ENCODE results near the gene NRAP. TPM values are rescaled to one million over a fixed set of nuclear protein-coding genes. Genes with fewer than 3 reads are reported as not detected.

Gene NRAP
- total RNA-seq, 1 donor from 2014 or later: not detected

- no peaks in the 10 kb centered on the region for H3K9me3 Mint-ChIP-seq
- no peaks in the 10 kb centered on the region for H3K27me3 Mint-ChIP-seq (ENCODE audit: low read depth)
- H3K4me1 Mint-ChIP-seq: peaks cover 39% of the 10 kb centered on the region
Observed at GRCh38 chr10:113605268-113605978, 58.4 kb downstream of the NRAP start.

GRCh38 chr10:113604572-113604971 lies 59.3 kb downstream of the NRAP start:
- Mint-ChIP-seq H3K9me3 (no peaks in the 10 kb centered on the region), H3K36me3 (ENCODE audit: low read depth) (no peaks in the 10 kb centered on the region), H3K4me3 (no peak overlapping the region), H3K27ac (ENCODE audit: unreplicated experiment) (no peak overlapping the region), H3K27me3 (ENCODE audit: low read depth) (no peaks in the 10 kb centered on the region), H3K4me1 (peaks cover 32% of the 10 kb centered on the region)
- no peak for TF ChIP-seq CTCF (conservative IDR thresholded peaks at IDR 0.05)
- DNase-seq (ENCODE audit: low read depth, low spot score): no peak

More at GRCh38 chr10:113605268-113605978, 58.4 kb downstream of the NRAP start:
- no peak for DNase-seq (ENCODE audit: low read depth, low spot score)
- Mint-ChIP-seq H3K36me3 (ENCODE audit: low read depth) (no peaks in the 10 kb centered on the region), H3K27ac (ENCODE audit: unreplicated experiment) (no peak overlapping the region), H3K4me3 (no peak overlapping the region)
- no peak for TF ChIP-seq CTCF (conservative IDR thresholded peaks at IDR 0.05)

GRCh38 chr10:113603057-113603777 lies 60.6 kb downstream of the NRAP start:
- peaks cover 23% of the 10 kb centered on the region for H3K4me1 Mint-ChIP-seq
- no peak overlapping the region for H3K27ac Mint-ChIP-seq (ENCODE audit: unreplicated experiment)
- no peaks in the 10 kb centered on the region for H3K36me3 Mint-ChIP-seq (ENCODE audit: low read depth)
- no peak overlapping the region for H3K4me3 Mint-ChIP-seq
- DNase-seq (ENCODE audit: low read depth, low spot score): no peak
- H3K27me3 Mint-ChIP-seq (ENCODE audit: low read depth): no peaks in the 10 kb centered on the region
- no peak for TF ChIP-seq CTCF (conservative IDR thresholded peaks at IDR 0.05)
- no peaks in the 10 kb centered on the region for H3K9me3 Mint-ChIP-seq

GRCh38 chr10:113600569-113600968 lies 63.3 kb downstream of the NRAP start:
- no peak for TF ChIP-seq CTCF (conservative IDR thresholded peaks at IDR 0.05)
- DNase-seq (ENCODE audit: low read depth, low spot score): no peak
- Mint-ChIP-seq H3K9me3 (no peaks in the 10 kb centered on the region), H3K4me1 (peaks cover 9% of the 10 kb centered on the region), H3K27me3 (ENCODE audit: low read depth) (no peaks in the 10 kb centered on the region), H3K4me3 (no peak overlapping the region), H3K36me3 (ENCODE audit: low read depth) (no peaks in the 10 kb centered on the region), H3K27ac (ENCODE audit: unreplicated experiment) (no peak overlapping the region)

GRCh38 chr10:113594652-113595051 lies 69.2 kb downstream of the NRAP start:
- no peak overlapping the region for H3K27ac Mint-ChIP-seq (ENCODE audit: unreplicated experiment)
- H3K27me3 Mint-ChIP-seq (ENCODE audit: low read depth): no peaks in the 10 kb centered on the region
- TF ChIP-seq CTCF (conservative IDR thresholded peaks at IDR 0.05): no peak
- no peak overlapping the region for H3K4me3 Mint-ChIP-seq
- no peaks in the 10 kb centered on the region for H3K36me3 Mint-ChIP-seq (ENCODE audit: low read depth)
- H3K9me3 Mint-ChIP-seq: no peaks in the 10 kb centered on the region
- no peak for DNase-seq (ENCODE audit: low read depth, low spot score)
- H3K4me1 Mint-ChIP-seq: peaks cover 21% of the 10 kb centered on the region

Data from neural crest cell (in vitro differentiated cells).